Suprapubic skin (tissue), 4 donors: ENCODE data around the gene HES3.

Experiments
- CTCF ChIP-seq, 2 donors: fragments of 200-600 bp in 1 of 2; fragments of 450-650 bp in 1 of 2; sonication (generic) in 1 of 2; IDR thresholded peaks; one replicate each; pipeline ENCODE4 v1.5.1; 2016 to 2019; ENCODE audit warnings: antibody characterized with exemption in 2 of 2, mild to moderate bottlenecking in 1 of 2, moderate library complexity in 1 of 2
- EP300 ChIP-seq: sonication (generic); formaldehyde crosslinking; IDR thresholded peaks from one replicate; pipeline ENCODE4 v1.6.1; 2017; ENCODE audit warnings: antibody characterized with exemption
- POLR2A ChIP-seq, 2 donors: fragments of 450-650 bp; IDR thresholded peaks; one replicate each; pipeline ENCODE4 v1.6.1; 2017; ENCODE audit warnings: antibody characterized with exemption in 2 of 2, mild to moderate bottlenecking in 2 of 2, moderate library complexity in 2 of 2
- POLR2AphosphoS5 ChIP-seq, 3 donors: sonication (generic); formaldehyde crosslinking; IDR thresholded peaks; one replicate each; pipeline ENCODE4 v1.6.1; 2017; ENCODE audit warnings: antibody characterized with exemption in 3 of 3

- no peak for TF ChIP-seq CTCF (IDR thresholded peaks at IDR 0.05)
- no peak for TF ChIP-seq POLR2A (IDR thresholded peaks at IDR 0.05)
- no peak for TF ChIP-seq POLR2AphosphoS5 (IDR thresholded peaks at IDR 0.05)
- TF ChIP-seq EP300 = no peak
Observed at GRCh38 chr1:6248932-6249738, 5.2 kb downstream of the HES3 start.
